HG03558 (cell line): ENCODE measurements around the gene HIPK3.

Source experiments
- ATAC-seq: cut with Tn5 transposase; IDR thresholded peaks from one replicate; pipeline ENCODE4 v1.9.1; 2021; ENCODE audit warnings: moderate number of reproducible peaks; ENCODE audit not compliant: unreplicated experiment; ENCODE audit errors: extremely low read depth

The HIPK3 gene

DNA sequence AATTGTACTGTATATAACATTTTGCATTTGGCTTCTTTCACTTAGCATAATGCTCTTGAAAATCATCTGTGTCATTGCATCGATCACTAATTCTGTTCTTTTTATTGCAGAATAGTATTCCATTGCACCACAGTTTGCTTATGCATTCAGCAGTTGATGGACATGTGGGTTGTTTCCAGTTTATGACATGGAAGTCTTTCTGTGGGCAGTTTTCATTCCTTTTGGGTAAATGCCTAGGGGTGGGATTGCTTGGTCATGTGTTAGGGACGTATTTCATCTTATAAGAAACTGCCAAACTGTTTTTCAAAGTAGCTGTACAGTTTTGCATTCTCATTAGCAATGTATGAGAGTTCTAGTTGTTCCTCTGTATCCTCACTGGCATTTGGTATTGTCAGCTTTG, 127.0 kb downstream of the HIPK3 start:
- no peak for ATAC-seq

DNA sequence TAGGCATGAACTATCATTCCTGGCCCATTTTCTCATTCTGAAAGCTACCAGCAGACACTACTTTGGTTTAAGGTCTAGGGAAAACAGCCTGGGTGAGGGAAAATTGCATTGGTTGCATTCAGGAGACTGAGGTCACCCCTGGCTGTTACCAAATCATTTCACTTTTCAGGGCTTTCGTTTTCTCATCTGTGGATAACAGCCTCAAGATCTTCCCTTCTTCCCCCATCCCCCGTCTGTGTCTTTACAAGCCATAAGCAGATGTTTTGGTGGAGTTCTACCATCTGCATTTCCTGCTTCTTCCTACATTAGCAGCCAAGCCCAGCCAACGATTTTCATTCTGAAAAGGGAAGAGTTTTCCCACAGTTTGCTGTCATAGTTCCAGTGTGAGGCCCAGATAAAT, 130.4 kb downstream of the HIPK3 start:
- no peak for ATAC-seq

DNA sequence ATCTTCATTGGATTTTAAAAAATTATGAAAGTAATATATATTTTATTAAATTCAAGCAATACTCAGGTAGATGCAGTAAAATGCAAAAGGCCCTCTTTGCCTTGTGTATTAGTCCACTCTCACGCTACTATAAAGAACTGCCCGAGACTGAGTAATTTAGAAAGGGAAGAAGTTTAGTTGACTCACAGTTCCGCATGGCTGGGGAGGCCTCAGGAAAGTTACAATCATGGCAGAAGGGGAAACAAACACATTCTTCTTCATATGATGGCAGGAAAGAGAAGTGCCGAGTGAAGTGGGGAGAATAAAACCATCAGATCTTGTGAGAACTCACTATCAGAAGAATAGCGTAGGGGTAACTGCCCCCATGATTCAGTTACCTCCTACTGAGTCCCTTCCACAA, 130.8 kb downstream of the HIPK3 start:
- ATAC-seq: no peak

DNA sequence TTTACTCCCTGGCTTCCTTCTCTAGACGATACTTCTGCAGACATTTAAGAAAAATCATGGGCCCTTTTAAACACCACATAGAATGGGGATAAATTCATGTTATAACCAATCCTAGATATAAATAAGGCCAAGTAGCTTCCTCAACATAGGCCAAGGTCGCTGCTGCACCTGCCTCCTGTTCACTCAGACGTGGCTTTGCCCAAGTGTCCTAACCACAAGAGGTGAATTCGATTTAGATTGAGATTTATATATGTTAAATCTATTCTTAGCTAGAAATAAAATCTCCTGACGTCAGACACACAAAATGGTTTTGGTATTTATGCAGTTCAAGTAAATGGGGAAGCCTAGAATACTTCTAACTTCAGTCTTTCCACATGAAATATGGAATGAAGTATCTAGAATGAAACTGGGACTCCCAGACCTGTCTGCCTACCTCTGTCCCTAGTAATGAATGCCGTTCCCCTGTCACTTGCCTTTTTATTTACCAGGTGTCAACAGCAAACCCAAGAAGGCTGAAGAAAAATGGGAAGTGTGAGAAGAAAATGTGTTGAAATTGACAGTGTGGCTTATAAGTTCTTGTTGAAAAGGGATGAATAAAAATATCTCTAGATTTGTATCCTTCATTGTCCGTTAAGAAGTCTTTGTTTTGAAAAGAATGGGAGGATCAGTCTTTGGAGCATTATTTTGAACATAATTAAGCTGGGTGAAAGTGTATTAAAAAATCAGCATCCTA, 131.8 kb downstream of the HIPK3 start:
- ATAC-seq: no peak

DNA sequence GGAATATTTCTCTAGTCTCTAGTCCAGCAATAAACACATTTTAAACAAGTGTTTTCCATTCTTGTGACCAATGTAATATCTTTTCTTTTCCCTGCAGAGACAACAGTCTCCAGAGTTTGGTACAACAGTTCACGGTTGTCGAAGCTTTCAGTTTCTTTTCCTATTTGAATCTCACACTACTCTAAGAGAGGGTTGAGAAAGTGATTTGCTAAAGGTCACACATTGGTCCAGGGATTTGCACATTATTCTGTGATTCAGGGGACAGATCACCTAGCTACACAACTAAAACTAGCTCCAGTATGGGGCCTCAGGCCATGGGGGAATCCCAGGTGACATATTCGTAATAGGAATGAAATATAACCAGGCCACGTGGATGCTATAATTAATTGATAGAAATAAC, 132.5 kb downstream of the HIPK3 start:
- peak; percentile 45 for ATAC-seq

DNA sequence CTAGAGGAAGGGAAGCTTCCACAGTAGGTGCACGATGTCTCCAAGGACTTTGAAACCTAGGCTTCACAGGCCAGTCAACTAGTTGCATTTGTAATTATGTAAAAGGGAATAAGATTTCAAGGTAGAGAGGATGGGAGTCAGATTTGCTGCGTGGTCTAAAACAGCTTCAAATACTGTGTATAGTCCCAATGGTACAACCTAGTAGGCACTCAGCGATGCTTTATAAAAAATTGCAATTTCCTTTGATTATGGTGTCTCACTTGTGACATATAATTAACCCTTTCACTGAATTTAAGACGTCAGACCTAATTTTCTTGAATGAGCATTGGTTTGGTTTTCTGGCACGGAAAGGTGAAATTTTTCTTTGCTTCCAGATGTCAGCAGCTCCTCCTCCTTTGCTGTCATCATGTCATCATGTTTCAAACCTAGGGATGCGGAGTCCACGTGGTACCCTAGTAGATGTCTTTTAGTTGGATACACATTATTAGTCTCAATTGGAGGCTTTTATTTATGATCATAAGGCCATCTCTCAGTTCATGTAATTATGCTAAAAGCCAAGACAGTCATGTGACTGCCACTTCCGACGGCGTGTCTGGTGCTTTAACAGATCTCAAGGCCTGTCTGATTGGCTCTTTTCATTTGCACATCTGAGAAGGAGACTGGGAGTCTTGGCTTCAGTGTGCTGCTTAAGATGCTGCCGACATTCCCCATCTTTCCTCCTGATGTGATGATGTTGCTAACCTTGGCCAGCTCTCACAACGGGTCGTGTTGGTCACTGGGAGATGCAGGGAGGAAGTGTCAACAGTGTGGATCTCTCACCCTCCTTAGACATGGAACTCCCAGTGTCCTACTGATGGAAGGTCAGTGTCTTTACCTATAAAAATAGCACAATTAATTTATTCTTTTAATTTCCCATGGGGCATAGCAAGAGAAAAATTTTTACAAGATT, 134.0 kb downstream of the HIPK3 start:
- no peak for ATAC-seq

DNA sequence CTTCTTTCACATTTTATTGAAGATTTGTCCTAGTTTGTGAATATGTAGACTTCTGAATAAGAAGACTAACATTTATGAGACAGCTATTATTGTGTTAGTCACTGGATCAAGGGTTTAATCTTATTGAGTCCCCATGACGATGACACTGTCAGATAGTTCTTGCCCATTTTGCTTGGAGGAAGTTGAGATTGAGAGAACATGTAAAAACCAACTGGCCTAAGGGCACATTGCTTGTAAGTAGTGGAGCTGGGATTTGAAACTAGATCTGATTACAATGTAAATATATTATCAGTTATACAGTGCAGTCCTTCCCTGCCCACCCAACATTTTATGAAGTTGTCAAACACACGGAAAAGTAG, 134.7 kb downstream of the HIPK3 start:
- ATAC-seq: no peak

DNA sequence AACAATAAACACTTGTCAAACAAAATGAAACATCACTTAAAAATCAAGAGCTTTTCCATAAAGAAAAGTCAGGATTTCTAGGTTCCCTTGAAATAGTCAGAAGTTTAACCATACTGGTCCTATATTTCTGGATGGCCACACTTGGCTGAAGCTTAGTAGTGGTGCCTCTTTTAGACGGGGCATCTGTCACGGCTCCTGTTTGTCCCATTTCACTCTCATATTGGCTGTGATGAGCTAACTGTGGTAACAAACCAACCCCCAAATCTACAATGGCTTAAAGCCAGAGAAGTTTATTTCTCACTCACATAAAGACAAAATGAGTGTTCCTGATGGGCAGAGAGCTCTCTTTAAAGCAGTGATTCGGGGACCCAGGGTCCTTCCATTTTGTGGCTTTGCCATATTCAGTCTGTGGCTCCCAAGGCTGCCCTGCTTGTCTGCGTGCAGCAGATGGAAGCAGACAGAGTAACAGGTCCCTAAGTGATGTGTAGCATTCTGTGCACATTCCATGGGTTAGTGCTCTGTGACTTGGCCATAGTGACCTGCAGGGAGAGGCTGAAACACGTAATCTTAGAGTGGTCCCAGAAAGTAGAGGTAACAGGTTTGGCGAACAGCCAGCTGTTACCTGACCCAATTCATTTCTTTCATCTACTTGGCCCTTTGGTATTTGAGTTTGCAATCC, 137.4 kb downstream of the HIPK3 start:
- no peak for ATAC-seq

DNA sequence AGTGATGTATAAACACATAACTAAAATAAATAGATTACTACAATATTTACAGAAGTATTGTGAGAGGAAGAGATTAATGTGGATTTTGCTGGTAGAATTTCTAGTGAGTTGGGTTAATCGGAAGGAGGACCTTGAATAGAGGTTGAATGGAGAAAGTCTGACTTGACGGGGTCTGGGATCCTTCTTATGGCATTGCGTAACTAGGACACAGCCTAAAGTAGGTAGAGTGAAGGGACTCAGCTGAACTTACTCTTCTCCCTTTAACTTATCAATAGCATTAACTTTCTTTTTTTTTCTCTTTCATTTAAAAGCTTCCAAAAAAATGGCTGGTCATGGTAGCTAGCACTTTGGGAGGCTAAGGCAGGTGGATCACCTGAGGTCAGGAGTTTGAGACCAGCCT, 139.2 kb downstream of the HIPK3 start:
- no peak for ATAC-seq

DNA sequence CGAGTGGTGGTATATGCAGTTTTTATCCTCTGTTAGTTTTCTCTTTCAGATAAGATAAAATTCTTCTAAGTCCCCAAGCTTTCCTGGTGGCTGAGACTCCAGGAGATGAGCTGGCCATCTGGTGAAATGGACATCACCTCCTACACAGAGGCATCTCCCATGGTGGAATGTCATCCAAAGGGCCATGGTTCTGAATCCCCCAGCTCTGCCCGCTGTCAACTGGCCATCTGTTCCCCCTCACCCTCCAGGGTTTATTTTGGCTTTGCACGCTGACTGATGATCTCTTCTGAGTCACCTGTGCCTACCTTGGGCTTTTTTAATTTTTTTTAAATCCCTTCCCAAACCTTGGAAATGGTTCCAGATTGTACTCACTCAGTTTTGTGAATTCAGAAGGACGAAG, 142.2 kb downstream of the HIPK3 start:
- ATAC-seq: no peak

DNA sequence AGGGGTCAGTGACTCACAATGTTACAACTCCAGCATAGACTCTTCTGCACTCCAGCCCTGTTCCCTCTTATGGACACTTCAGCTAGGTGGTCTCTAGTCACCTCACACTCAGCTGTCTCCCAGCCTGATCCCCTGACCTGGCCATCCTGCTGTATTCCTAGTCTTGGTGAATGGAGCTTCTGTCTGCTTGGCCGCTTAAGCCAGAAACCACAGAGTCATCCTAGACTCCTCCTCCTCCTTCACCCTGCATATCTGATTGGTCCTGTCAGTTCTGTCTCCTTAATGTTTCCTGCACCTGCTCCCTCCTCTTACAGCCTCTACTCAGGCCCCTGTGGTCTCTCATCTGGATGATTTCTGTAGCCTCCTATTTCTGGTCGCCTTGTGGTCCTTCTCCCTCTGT, 144.9 kb downstream of the HIPK3 start:
- ATAC-seq: no peak

DNA sequence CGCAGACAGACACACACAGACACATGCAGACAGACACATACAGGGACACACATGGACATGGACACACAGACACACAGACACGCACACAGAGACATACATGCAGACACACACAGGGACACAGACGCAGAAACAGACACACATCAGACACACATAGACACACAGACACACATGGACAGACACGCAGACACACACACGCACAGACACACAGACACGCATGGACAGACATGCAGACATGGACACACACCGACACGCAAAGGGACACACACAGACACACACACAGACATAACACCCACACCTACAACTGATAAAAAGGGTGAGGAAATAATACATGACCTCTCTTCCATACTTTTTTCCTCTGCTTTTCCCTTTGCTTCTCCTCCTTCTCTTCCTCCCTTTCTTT, 146.2 kb downstream of the HIPK3 start:
- ATAC-seq: no peak

DNA sequence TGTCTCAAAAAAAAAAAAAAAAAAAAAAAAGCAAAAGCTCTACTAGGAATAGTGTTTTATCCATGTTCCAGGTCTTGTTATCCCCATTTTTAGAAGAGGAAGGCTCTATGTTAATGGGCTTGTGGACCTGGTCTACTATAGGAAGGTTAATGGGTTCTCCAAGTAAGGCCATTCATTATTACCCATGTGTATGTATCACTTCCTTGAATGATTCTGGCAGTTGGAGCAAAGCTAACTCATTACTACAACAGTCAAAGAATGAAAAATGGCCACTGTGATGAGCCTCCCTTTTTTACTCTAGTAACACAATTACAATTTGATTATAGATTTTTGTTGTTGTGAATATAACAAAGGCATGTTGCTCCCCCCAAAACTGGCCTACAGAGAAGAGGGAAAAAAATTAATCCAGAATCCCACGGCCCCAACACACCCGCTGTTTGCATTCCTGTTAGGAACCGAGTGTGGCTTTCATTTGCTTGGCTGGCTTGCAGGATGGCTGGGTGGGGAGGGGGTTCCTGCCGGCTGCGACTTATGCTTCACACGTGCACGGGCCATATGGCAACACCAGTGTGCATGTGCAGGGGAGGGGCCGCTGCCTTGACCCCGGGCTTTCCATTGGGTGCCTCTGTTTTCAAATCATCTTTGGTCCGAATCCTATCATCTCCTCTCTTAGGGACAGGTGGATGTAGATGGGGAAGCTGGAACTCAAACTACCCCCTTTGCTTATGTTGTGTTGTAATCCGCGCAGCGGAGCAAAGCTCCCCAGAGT, 148.8 kb downstream of the HIPK3 start:
- ATAC-seq: no peak
